ENCODE results near the gene TCF25.

DNA sequence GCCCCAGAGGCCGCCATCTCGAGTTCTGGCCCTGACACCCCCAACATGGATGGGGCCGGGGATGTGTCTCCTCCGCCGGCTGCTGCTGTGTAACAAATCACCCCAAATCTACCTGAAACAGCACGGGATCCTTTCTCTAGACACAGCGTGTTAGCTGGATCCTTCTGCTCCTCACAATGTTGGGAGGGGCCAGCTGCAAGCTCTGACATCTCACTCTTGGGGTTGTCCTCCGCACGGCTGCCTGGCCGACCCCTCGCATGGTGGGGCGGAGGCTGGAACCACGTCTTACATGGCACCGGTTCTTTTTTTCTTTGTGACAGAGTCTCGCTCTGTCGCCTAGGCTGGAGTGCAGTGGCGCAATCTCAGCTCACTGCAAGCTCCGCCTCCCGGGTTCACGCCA, 63.6 kb downstream of the TCF25 start:
- TF ChIP-seq CTCF (tag by site-specific recombination; IDR thresholded peaks at IDR 0.05) (no peak), SCRT2 (tag by site-specific recombination; IDR thresholded peaks at IDR 0.05) (no peak), ZNF23 (tag by site-specific recombination; IDR thresholded peaks at IDR 0.05; ENCODE audit: borderline replicate concordance) (no peak), ZSCAN5A (tag by site-specific recombination; IDR thresholded peaks at IDR 0.05) (no peak), ZEB2 (tag by site-specific recombination; IDR thresholded peaks at IDR 0.05) (no peak), KLF9 (tag by site-specific recombination; IDR thresholded peaks at IDR 0.05; ENCODE audit: low read depth) (no peak)
- TF ChIP-seq, protein P1, sequence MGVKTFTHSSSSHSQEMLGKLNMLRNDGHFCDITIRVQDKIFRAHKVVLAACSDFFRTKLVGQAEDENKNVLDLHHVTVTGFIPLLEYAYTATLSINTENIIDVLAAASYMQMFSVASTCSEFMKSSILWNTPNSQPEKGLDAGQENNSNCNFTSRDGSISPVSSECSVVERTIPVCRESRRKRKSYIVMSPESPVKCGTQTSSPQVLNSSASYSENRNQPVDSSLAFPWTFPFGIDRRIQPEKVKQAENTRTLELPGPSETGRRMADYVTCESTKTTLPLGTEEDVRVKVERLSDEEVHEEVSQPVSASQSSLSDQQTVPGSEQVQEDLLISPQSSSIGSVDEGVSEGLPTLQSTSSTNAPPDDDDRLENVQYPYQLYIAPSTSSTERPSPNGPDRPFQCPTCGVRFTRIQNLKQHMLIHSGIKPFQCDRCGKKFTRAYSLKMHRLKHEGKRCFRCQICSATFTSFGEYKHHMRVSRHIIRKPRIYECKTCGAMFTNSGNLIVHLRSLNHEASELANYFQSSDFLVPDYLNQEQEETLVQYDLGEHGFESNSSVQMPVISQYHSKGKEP (tag by site-specific recombination; IDR thresholded peaks at IDR 0.05), result no peak

All from HEK293 (cell line).